Left ventricle myocardium inferior (tissue), 1 donor: Measurements from ENCODE around the gene ZSWIM7. TPM values are rescaled to one million over a fixed set of nuclear protein-coding genes. Genes with fewer than 3 reads are reported as not detected.

ENCODE experiments used
- DNase-seq: peaks from one replicate; pipeline ENCODE4 v3.0.0-alpha.2; 2020
- H3K27ac ChIP-seq: fragments of 200-600 bp; replicated peaks from 2 replicates; pipeline ENCODE4 v1.8.0; 2021
- H3K27me3 ChIP-seq: fragments of 200-600 bp; 2 replicates; pipeline ENCODE4 v1.8.0; 2021; ENCODE audit warnings: low read depth
- H3K36me3 ChIP-seq: fragments of 200-600 bp; 2 replicates; pipeline ENCODE4 v1.8.0; 2021
- H3K4me1 ChIP-seq: fragments of 200-600 bp; 2 replicates; pipeline ENCODE4 v1.8.0; 2021
- H3K4me3 ChIP-seq: fragments of 200-600 bp; 2 replicates; pipeline ENCODE4 v1.8.0; 2021; ENCODE audit warnings: mild to moderate bottlenecking, moderate library complexity
- H3K9me3 ChIP-seq: fragments of 200-600 bp; replicated peaks from 2 replicates; pipeline ENCODE4 v1.8.0; 2021
- CTCF ChIP-seq: fragments of 200-600 bp; IDR thresholded peaks from 2 replicates; pipeline ENCODE4 v1.8.0; 2021; ENCODE audit warnings: antibody characterized with exemption, mild to moderate bottlenecking, borderline replicate concordance
- intact Hi-C: fragments of 100-400 bp; cut with micrococcal nuclease; formaldehyde crosslinking; loops from one replicate; pipeline ENCODE4 v1.11.0; 2022
- total RNA-seq: library from RNA; stranded (reverse); fragmentation: NEBNext Ultra II Directional; extraction: Animal tissue kit (Norgen Biotek cat#: 25700); gene quantifications from one replicate; pipeline ENCODE4 v1.2.1, GENCODE V29; 2021
- donor health status: DM: no; HTN: yes; CAD: no; lungs with severe emphysema.

The ZSWIM7 gene
- total RNA-seq, 1 donor from 2014 or later: 17.2 TPM

- H3K36me3 ChIP-seq: peaks cover 88% of the 10 kb centered on the region
- intact Hi-C loops: no loop called here
- H3K4me1 ChIP-seq: no peaks in the 10 kb centered on the region
- no peaks in the 10 kb centered on the region for H3K9me3 ChIP-seq
- DNase-seq: no peak
- TF ChIP-seq CTCF: no peak
- H3K4me3 ChIP-seq: no peak overlapping the region
- no peak overlapping the region for H3K27ac ChIP-seq
- no peaks in the 10 kb centered on the region for H3K27me3 ChIP-seq
Measured at GRCh38 chr17:16037636-16038035, 38.1 kb upstream of the ZSWIM7 start.

- no peak for TF ChIP-seq CTCF
Measured at GRCh38 chr17:16036261-16036660, 36.8 kb upstream of the ZSWIM7 start.

GRCh38 chr17:16033729-16034349 is 34.3 kb upstream of the ZSWIM7 start:
- Histone ChIP-seq H3K4me1 (no peaks in the 10 kb centered on the region), H3K27ac (no peak overlapping the region), H3K9me3 (no peaks in the 10 kb centered on the region), H3K36me3 (peaks cover 100% of the 10 kb centered on the region), H3K27me3 (no peaks in the 10 kb centered on the region), H3K4me3 (no peak overlapping the region)
- DNase-seq: no peak
- intact Hi-C loops: no loop called here
- no peak for TF ChIP-seq CTCF

More at GRCh38 chr17:16036261-16036660, 36.8 kb upstream of the ZSWIM7 start:
- Histone ChIP-seq H3K4me1 (no peaks in the 10 kb centered on the region), H3K27me3 (no peaks in the 10 kb centered on the region), H3K36me3 (peaks cover 90% of the 10 kb centered on the region), H3K4me3 (no peak overlapping the region), H3K9me3 (no peaks in the 10 kb centered on the region), H3K27ac (no peak overlapping the region)
- intact Hi-C loops: no loop called here
- DNase-seq: no peak

GRCh38 chr17:16027708-16028584 is 28.4 kb upstream of the ZSWIM7 start:
- H3K36me3 ChIP-seq: peaks cover 87% of the 10 kb centered on the region
- H3K27me3 ChIP-seq: no peaks in the 10 kb centered on the region
- peak overlapping the region; percentile 46 for H3K27ac ChIP-seq
- intact Hi-C loops: no loop called here
- TF ChIP-seq CTCF: no peak
- no peak overlapping the region for H3K4me3 ChIP-seq
- DNase-seq: no peak
- peaks cover 22% of the 10 kb centered on the region for H3K4me1 ChIP-seq
- no peaks in the 10 kb centered on the region for H3K9me3 ChIP-seq

GRCh38 chr17:16026895-16027294 is 27.4 kb upstream of the ZSWIM7 start:
- H3K27ac ChIP-seq: no peak overlapping the region
- H3K4me1 ChIP-seq: peaks cover 30% of the 10 kb centered on the region
- TF ChIP-seq CTCF: no peak
- intact Hi-C loops: no loop called here
- no peaks in the 10 kb centered on the region for H3K27me3 ChIP-seq
- H3K4me3 ChIP-seq: no peak overlapping the region
- peaks cover 77% of the 10 kb centered on the region for H3K36me3 ChIP-seq
- DNase-seq: no peak
- no peaks in the 10 kb centered on the region for H3K9me3 ChIP-seq
